ENCODE measurements around the gene INTS3. TPM values are rescaled to one million over a fixed set of nuclear protein-coding genes. Genes with fewer than 3 reads are reported as not detected.

The INTS3 gene, protein sequence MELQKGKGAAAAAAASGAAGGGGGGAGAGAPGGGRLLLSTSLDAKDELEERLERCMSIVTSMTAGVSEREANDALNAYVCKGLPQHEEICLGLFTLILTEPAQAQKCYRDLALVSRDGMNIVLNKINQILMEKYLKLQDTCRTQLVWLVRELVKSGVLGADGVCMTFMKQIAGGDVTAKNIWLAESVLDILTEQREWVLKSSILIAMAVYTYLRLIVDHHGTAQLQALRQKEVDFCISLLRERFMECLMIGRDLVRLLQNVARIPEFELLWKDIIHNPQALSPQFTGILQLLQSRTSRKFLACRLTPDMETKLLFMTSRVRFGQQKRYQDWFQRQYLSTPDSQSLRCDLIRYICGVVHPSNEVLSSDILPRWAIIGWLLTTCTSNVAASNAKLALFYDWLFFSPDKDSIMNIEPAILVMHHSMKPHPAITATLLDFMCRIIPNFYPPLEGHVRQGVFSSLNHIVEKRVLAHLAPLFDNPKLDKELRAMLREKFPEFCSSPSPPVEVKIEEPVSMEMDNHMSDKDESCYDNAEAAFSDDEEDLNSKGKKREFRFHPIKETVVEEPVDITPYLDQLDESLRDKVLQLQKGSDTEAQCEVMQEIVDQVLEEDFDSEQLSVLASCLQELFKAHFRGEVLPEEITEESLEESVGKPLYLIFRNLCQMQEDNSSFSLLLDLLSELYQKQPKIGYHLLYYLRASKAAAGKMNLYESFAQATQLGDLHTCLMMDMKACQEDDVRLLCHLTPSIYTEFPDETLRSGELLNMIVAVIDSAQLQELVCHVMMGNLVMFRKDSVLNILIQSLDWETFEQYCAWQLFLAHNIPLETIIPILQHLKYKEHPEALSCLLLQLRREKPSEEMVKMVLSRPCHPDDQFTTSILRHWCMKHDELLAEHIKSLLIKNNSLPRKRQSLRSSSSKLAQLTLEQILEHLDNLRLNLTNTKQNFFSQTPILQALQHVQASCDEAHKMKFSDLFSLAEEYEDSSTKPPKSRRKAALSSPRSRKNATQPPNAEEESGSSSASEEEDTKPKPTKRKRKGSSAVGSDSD
- 15.1 and 59.2 TPM in 2 replicates for total RNA-seq

DNA sequence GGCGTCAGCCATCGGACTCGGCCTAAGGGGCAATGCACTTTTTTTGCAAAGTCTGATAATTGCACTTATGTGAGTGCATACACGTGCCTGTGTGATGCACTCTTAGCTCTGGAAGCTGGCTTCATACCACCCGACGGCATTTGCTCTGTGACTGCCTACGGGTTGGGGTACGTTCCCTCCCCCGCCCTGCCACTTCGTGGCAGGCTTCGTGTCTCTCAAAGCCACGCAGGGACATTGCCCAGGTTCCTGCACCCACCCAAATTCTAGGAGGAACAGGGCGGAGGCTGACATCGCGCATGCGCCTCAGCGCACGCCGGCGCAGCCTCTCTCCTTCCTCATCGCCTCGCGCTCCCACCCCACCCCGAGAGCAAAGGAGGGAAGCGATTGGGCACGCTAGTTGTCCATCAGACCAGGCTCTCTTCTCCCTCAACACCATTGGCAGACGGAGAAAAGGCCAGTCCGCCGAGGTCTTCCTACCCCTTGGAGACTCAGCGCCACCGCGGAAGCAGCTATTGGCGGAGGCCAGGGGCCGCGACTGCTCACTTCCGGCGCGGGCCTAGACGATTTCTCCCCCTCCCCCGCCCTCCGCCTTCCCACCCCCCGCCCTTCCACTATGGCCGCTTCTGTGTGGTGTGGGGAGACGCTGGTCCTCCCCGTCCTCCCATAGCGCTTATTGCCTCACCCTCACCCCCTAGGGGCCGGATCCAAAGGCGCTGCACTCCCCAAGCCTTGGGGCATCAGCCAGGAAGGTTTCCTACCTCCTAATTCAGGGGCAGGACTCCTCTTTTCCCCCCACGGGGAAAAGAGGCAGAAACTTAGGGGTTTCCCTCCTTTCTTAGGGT is at the start of gene INTS3:
Gene INTS3, plus strand, starts transcription at position 588 of the 842 bp plus-strand sequence. CDS start 585 bp downstream, outside the sequence.
- peak; percentile 99 for DNase-seq (ENCODE audit: low read depth)

DNA sequence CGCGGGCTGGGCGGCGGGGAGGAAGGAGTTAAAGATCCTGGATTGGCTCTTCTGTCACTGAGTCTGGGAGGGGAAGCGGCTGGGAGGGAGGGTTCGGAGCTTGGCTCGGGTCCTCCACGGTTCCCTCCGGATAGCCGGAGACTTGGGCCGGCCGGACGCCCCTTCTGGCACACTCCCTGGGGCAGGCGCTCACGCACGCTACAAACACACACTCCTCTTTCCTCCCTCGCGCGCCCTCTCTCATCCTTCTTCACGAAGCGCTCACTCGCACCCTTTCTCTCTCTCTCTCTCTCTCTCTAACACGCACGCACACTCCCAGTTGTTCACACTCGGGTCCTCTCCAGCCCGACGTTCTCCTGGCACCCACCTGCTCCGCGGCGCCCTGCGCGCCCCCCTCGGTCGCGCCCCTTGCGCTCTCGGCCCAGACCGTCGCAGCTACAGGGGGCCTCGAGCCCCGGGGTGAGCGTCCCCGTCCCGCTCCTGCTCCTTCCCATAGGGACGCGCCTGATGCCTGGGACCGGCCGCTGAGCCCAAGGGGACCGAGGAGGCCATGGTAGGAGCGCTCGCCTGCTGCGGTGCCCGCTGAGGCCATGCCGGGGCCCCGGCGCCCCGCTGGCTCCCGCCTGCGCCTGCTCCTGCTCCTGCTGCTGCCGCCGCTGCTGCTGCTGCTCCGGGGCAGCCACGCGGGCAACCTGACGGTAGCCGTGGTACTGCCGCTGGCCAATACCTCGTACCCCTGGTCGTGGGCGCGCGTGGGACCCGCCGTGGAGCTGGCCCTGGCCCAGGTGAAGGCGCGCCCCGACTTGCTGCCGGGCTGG is 49.1 kb upstream of the INTS3 start, which contains the start of gene NPR1:
Gene NPR1, plus strand, starts transcription at position 170 of the 818 bp plus-strand sequence. Its CDS starts 421 bp downstream, at position 591.
- no peak for DNase-seq (ENCODE audit: low read depth)

DNA sequence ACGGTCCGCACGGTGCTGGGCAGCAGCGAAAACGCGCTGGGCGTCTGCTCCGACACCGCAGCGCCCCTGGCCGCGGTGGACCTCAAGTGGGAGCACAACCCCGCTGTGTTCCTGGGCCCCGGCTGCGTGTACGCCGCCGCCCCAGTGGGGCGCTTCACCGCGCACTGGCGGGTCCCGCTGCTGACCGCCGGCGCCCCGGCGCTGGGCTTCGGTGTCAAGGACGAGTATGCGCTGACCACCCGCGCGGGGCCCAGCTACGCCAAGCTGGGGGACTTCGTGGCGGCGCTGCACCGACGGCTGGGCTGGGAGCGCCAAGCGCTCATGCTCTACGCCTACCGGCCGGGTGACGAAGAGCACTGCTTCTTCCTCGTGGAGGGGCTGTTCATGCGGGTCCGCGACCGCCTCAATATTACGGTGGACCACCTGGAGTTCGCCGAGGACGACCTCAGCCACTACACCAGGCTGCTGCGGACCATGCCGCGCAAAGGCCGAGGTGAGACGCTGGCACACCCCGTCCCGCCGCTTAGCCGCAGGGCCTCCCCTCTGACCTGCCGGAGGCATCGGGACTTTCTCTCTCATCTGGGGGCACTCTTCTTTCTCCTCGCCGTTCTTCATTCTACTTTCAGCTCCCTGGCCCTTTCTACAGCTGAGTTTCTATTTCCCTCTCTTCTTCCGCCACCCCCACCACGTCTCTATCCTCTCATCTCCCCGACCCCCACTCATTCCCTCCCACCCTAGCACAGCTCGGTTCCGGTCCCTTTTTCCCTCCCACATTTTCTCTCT is 48.3 kb upstream of the INTS3 start:
- DNase-seq (ENCODE audit: low read depth): no peak

GRCh38 chr1:153680120-153680403 is 47.8 kb upstream of the INTS3 start:
- DNase-seq (ENCODE audit: low read depth): no peak

- no peak for DNase-seq (ENCODE audit: low read depth)
These were observed 45.1 kb upstream of the INTS3 start for GRCh38 chr1:153682730-153683129.

- DNase-seq (ENCODE audit: low read depth): no peak
These were observed 44.0 kb upstream of the INTS3 start for GRCh38 chr1:153683854-153684253.

DNA sequence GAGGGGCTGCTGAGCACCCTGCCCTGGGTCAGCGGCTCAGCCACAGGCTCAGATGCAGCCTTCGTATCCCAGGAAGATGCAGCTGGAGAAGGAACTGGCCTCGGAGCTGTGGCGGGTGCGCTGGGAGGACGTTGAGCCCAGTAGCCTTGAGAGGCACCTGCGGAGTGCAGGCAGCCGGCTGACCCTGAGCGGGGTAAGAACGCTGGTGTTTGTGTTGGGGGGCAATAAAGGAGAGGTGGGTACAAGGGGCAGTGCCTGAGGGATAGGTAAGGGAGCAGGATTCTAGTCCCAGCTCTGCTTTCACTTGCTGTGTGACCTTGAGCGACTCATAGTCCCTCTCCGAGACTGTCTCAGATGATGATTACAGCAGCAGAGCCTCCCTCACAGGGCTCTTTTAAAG is 43.0 kb upstream of the INTS3 start:
- no peak for DNase-seq (ENCODE audit: low read depth)

- DNase-seq (ENCODE audit: low read depth): no peak
These were observed 42.1 kb upstream of the INTS3 start for GRCh38 chr1:153685544-153686340.

GRCh38 chr1:153687346-153688125 is 40.3 kb upstream of the INTS3 start:
- no peak for DNase-seq (ENCODE audit: low read depth)

DNA sequence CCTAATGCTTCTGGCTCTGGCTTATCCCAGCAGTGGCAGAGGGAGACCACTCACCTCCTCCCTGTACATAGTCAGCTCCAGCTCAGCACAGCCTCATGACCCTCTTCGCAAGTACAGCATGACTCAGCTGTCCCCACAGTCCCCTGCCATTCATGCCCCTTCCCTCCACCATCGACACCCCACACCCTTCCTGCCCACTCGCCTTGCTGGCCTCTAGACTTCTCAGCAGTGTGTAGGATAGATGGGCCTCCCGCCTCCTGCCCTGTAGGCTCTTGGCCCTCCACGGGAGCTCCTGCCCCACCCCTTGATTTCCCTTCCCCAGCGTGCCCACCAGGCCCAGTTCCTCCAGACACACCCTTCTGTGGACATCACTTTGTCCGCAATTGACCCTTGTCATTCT is 39.6 kb upstream of the INTS3 start:
- DNase-seq (ENCODE audit: low read depth): no peak

DNA sequence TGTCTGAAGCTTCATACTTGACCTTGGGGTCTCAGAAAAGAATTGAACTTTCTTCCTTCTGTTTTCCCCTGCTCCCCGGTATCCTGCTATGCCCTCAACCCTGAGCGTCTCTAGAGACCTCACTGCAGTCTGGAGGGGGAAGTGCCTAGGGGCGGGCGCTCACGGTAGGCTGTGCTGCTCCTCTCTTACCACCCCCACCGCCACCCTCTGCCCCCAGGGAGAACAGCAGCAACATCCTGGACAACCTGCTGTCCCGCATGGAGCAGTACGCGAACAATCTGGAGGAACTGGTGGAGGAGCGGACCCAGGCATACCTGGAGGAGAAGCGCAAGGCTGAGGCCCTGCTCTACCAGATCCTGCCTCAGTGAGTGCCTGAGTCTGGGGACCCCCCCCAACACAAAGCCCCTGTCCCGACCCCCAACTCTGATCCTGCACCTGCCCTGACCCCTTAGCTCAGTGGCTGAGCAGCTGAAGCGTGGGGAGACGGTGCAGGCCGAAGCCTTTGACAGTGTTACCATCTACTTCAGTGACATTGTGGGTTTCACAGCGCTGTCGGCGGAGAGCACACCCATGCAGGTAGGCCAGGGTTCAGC is 39.0 kb upstream of the INTS3 start:
- DNase-seq (ENCODE audit: low read depth): no peak

- DNase-seq (ENCODE audit: low read depth): no peak
These were observed 34.4 kb upstream of the INTS3 start for GRCh38 chr1:153693466-153693865.

- peak; percentile 34 for DNase-seq (ENCODE audit: low read depth)
These were observed 31.1 kb upstream of the INTS3 start for GRCh38 chr1:153696741-153697140.

DNA sequence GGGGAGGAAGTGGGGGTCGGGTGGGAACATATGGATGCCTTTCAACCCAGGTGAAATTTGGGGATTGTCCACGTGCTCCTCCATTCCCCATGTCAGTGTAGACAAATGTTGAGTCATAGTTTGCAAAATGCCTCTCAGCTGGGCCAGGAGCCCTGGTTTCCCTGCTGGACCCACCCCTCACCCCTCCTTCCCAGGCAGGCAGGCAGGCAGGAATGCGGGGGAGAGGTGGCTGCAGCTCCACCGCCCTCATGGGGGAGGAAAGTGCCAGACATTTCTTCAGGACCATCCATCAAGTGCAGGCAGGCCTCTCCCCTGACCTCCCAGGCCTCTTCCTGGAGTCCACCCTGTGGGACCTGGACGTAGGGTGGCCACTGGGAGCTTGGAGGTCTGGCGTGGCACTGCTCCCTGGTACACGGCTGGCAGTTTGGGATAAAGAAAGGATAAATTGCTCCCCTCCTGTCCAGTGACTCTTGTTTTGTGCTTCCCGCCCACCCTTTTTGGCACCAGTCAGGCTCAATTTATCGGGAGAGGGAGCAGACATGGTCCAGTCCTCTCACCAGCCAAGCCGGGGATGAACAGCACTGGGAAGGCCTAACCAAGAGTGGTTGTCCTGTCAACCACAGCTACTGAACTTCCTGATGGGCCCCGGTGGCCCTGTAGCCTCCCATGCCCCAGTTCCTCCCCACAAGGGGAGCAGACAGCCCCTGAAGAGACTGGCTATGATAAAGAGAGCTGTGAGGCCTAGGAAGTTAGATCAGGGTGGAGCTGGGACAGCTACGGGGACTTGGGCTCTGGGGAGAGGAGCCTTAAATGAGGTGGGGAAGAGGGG is 30.4 kb upstream of the INTS3 start:
- DNase-seq (ENCODE audit: low read depth): peak; percentile 74

- no peak for DNase-seq (ENCODE audit: low read depth)
These were observed 29.6 kb upstream of the INTS3 start for GRCh38 chr1:153698020-153698922.
